Effector memory CD4-positive, alpha-beta T cell (primary cell): ENCODE data around the gene RAB37.

Experiments used
- DNase-seq, 3 donors: peaks; one replicate each; pipeline ENCODE4 v3.0.0-alpha.2; 2020
- H3K27ac ChIP-seq: 2 replicates; pipeline ENCODE4 v1.7.0; 2013; ENCODE audit warnings: mild to moderate bottlenecking, low read length, moderate library complexity; ENCODE audit not compliant: insufficient read depth, poor library complexity, severe bottlenecking
- H3K27me3 ChIP-seq: replicated peaks from 2 replicates; pipeline ENCODE4 v1.7.0; 2013; ENCODE audit warnings: mild to moderate bottlenecking, low read length; ENCODE audit not compliant: insufficient read depth, control insufficient read depth, poor library complexity, severe bottlenecking
- H3K36me3 ChIP-seq: 2 replicates; pipeline ENCODE4 v1.7.0; 2013; ENCODE audit warnings: mild to moderate bottlenecking, low read length, moderate library complexity; ENCODE audit not compliant: control insufficient read depth, insufficient read depth
- H3K4me1 ChIP-seq: 2 replicates; pipeline ENCODE4 v1.7.0; 2013; ENCODE audit warnings: low read length, mild to moderate bottlenecking; ENCODE audit not compliant: control insufficient read depth, insufficient read depth, poor library complexity, severe bottlenecking
- H3K4me3 ChIP-seq: 2 replicates; pipeline ENCODE4 v1.7.0; 2013; ENCODE audit warnings: low read length, low read depth, mild to moderate bottlenecking; ENCODE audit not compliant: insufficient read depth, poor library complexity, severe bottlenecking
- H3K9me3 ChIP-seq: 2 replicates; pipeline ENCODE4 v1.7.0; 2013; ENCODE audit warnings: mild to moderate bottlenecking, low read length, moderate library complexity; ENCODE audit not compliant: control insufficient read depth
- total RNA-seq, 3 donors: gene quantifications; one replicate each; lab custom pipeline; 2026; lab: John Stamatoyannopoulos, UW

RAB37 gene
- 58.3 to 65.0 (median 61.2) reads per million in 3 donors for total RNA-seq

GRCh38 chr17:74736513-74737298 lies at the start of gene RAB37:
RAB37 (plus strand) TSS chr17:74737256; CDS start chr17:74737273, 17 bp downstream.
- H3K36me3 ChIP-seq: no peaks in the 10 kb centered on the region
- peak within 1 kb of the TSS; percentile 75 for H3K27ac ChIP-seq
- no peaks in the 10 kb centered on the region for H3K27me3 ChIP-seq
- peak in 1 of 3 donors; percentile 31 for DNase-seq
- H3K4me3 ChIP-seq: peak within 1 kb of the TSS; percentile 74
- H3K4me1 ChIP-seq: peaks cover 46% of the 10 kb centered on the region
- no peaks in the 10 kb centered on the region for H3K9me3 ChIP-seq

GRCh38 chr17:74687886-74688285 lies 49.2 kb upstream of the RAB37 start:
- Histone ChIP-seq H3K4me1 (no peaks in the 10 kb centered on the region), H3K27me3 (no peaks in the 10 kb centered on the region), H3K4me3 (no peak overlapping the region), H3K9me3 (no peaks in the 10 kb centered on the region), H3K36me3 (no peaks in the 10 kb centered on the region), H3K27ac (no peak overlapping the region)
- no peak for DNase-seq

- H3K4me1 ChIP-seq: no peaks in the 10 kb centered on the region
- no peak for DNase-seq
These were observed 46.6 kb upstream of the RAB37 start for GRCh38 chr17:74690409-74690825.

GRCh38 chr17:74691151-74691550 lies 45.9 kb upstream of the RAB37 start:
- Histone ChIP-seq H3K9me3 (no peaks in the 10 kb centered on the region), H3K4me1 (no peaks in the 10 kb centered on the region), H3K27ac (no peak overlapping the region)

More at GRCh38 chr17:74690409-74690825, 46.6 kb upstream of the RAB37 start:
- H3K27me3 ChIP-seq: no peaks in the 10 kb centered on the region
- H3K4me3 ChIP-seq: no peak overlapping the region
- H3K27ac ChIP-seq: no peak overlapping the region
- H3K36me3 ChIP-seq: no peaks in the 10 kb centered on the region
- H3K9me3 ChIP-seq: no peaks in the 10 kb centered on the region

GRCh38 chr17:74694081-74694480 lies 43.0 kb upstream of the RAB37 start:
- Histone ChIP-seq H3K4me1 (no peaks in the 10 kb centered on the region), H3K36me3 (no peaks in the 10 kb centered on the region), H3K9me3 (no peaks in the 10 kb centered on the region), H3K27ac (no peak overlapping the region), H3K27me3 (no peaks in the 10 kb centered on the region), H3K4me3 (no peak overlapping the region)
- no peak for DNase-seq

More at GRCh38 chr17:74691151-74691550, 45.9 kb upstream of the RAB37 start:
- H3K27me3 ChIP-seq: no peaks in the 10 kb centered on the region
- DNase-seq: no peak
- H3K36me3 ChIP-seq: no peaks in the 10 kb centered on the region
- H3K4me3 ChIP-seq: no peak overlapping the region

GRCh38 chr17:74695629-74696028 lies 41.4 kb upstream of the RAB37 start:
- H3K27ac ChIP-seq: no peak overlapping the region
- DNase-seq: no peak
- no peaks in the 10 kb centered on the region for H3K4me1 ChIP-seq
- no peaks in the 10 kb centered on the region for H3K27me3 ChIP-seq
- no peak overlapping the region for H3K4me3 ChIP-seq
- no peaks in the 10 kb centered on the region for H3K36me3 ChIP-seq
- no peaks in the 10 kb centered on the region for H3K9me3 ChIP-seq

- no peaks in the 10 kb centered on the region for H3K4me1 ChIP-seq
- DNase-seq: no peak
- H3K27me3 ChIP-seq: no peaks in the 10 kb centered on the region
- H3K27ac ChIP-seq: no peak overlapping the region
- H3K36me3 ChIP-seq: no peaks in the 10 kb centered on the region
- H3K4me3 ChIP-seq: no peak overlapping the region
- H3K9me3 ChIP-seq: no peaks in the 10 kb centered on the region
These were observed 39.5 kb upstream of the RAB37 start for GRCh38 chr17:74697515-74697914.

GRCh38 chr17:74698069-74698468 lies 39.0 kb upstream of the RAB37 start:
- H3K36me3 ChIP-seq: no peaks in the 10 kb centered on the region
- H3K9me3 ChIP-seq: no peaks in the 10 kb centered on the region
- H3K4me1 ChIP-seq: no peaks in the 10 kb centered on the region
- H3K27me3 ChIP-seq: no peaks in the 10 kb centered on the region
- no peak overlapping the region for H3K4me3 ChIP-seq
- no peak overlapping the region for H3K27ac ChIP-seq
- DNase-seq: no peak

GRCh38 chr17:74699236-74699635 lies 37.8 kb upstream of the RAB37 start:
- no peak overlapping the region for H3K27ac ChIP-seq
- no peaks in the 10 kb centered on the region for H3K9me3 ChIP-seq
- H3K4me3 ChIP-seq: no peak overlapping the region
- no peaks in the 10 kb centered on the region for H3K36me3 ChIP-seq
- no peaks in the 10 kb centered on the region for H3K27me3 ChIP-seq
- DNase-seq: no peak
- no peaks in the 10 kb centered on the region for H3K4me1 ChIP-seq

- no peaks in the 10 kb centered on the region for H3K9me3 ChIP-seq
These were observed 34.8 kb upstream of the RAB37 start for GRCh38 chr17:74702116-74702871.

More at GRCh38 chr17:74702116-74702871, 34.8 kb upstream of the RAB37 start:
- Histone ChIP-seq H3K4me3 (no peak overlapping the region), H3K27me3 (no peaks in the 10 kb centered on the region), H3K36me3 (no peaks in the 10 kb centered on the region), H3K4me1 (no peaks in the 10 kb centered on the region), H3K27ac (no peak overlapping the region)
- DNase-seq: no peak
